NCI-H146 treated with DMSO at 0.1 percent for 48 hours (cell line): Measurements from ENCODE around the gene ADRA1B.
"Not testable (repeated sequence)": the region's sequence is repeated elsewhere in the genome, so short reads cannot be mapped to it uniquely, and the experiment has no call there.

Source experiments
- DNase-seq: peaks from one replicate; lab custom pipeline; 2025; ENCODE audit not compliant: unreplicated experiment; lab: John Stamatoyannopoulos, UW

ADRA1B gene

GRCh38 chr5:160009591-160009989 is 93.3 kb downstream of the ADRA1B start:
- no peak for DNase-seq

GRCh38 chr5:160011471-160011870 is 95.2 kb downstream of the ADRA1B start:
- DNase-seq, result no peak

GRCh38 chr5:160014197-160014596 is 97.9 kb downstream of the ADRA1B start:
- DNase-seq, result not testable (repeated sequence)

GRCh38 chr5:160018945-160019625 is 102.8 kb downstream of the ADRA1B start:
- no peak for DNase-seq

- no peak for DNase-seq
These were observed 104.0 kb downstream of the ADRA1B start for GRCh38 chr5:160020266-160020770.

GRCh38 chr5:160020964-160021363 is 104.7 kb downstream of the ADRA1B start:
- no peak for DNase-seq

GRCh38 chr5:160021831-160022446 is 105.7 kb downstream of the ADRA1B start:
- peak; percentile 36 for DNase-seq
